B cell (primary cell): ENCODE results near the gene MUC4. TPM values are rescaled to one million over a fixed set of nuclear protein-coding genes. Genes with fewer than 3 reads are reported as not detected.

Experiments used
- ATAC-seq: fragments of 200-7000 bp; cut with Tn5 transposase; one replicate; pipeline ENCODE4 v1.10.0; 2021; ENCODE audit warnings: low read depth, mild to moderate bottlenecking, moderate number of reproducible peaks, moderate library complexity
- CTCF ChIA-PET: fragments of 350-600 bp; sonication (Branson Sonifier 250); formaldehyde crosslinking; loops from one replicate; lab custom pipeline; 2021; ENCODE audit warnings: antibody characterized with exemption, inconsistent platforms; lab: Charles Lee
- POLR2A ChIA-PET: fragments of 350-600 bp; sonication (Branson Sonifier 250); formaldehyde crosslinking; loops from one replicate; lab custom pipeline; 2021; ENCODE audit warnings: antibody characterized with exemption; lab: Charles Lee
- DNase-seq: peaks from one replicate; pipeline ENCODE4 v3.0.0; 2013
- H2AFZ ChIP-seq: 2 replicates; pipeline ENCODE4 v1.6.1; 2012; ENCODE audit warnings: mild to moderate bottlenecking, low read depth, low read length; ENCODE audit not compliant: insufficient read depth, poor library complexity, severe bottlenecking
- H3K27ac ChIP-seq, 2 donors: 1 replicate in 1 of 2; 2 replicates in 1 of 2; pipeline ENCODE4 v1.5.1; 2012 to 2013; ENCODE audit warnings: low read length in 2 of 2, mild to moderate bottlenecking in 2 of 2, moderate library complexity in 1 of 2
- H3K27me3 ChIP-seq, 4 experiments: fragments of 200-600 bp in 1 of 4; sonication (generic) in 1 of 4; replicated peaks in 1 of 4; 1 replicate in 2 of 4; 2 replicates in 2 of 4; pipeline versions ENCODE4 v1.6.1 to v1.7.0; 2013 to 2016; ENCODE audit warnings: low read length in 3 of 4, mild to moderate bottlenecking in 2 of 4, mixed read lengths in 1 of 4, moderate library complexity in 1 of 4; ENCODE audit not compliant: insufficient read depth in 4 of 4, control insufficient read depth in 3 of 4; ENCODE audit errors: control extremely low read depth in 1 of 4
- H3K36me3 ChIP-seq, 2 experiments: replicated peaks in 1 of 2; 1 replicate in 1 of 2; 2 replicates in 1 of 2; pipeline versions ENCODE4 v1.6.1 to v1.7.1; 2013; ENCODE audit warnings: low read length in 1 of 2; ENCODE audit not compliant: insufficient read depth in 2 of 2, control insufficient read depth in 1 of 2; ENCODE audit errors: control extremely low read depth in 1 of 2, extremely low read depth in 1 of 2
- H3K4me1 ChIP-seq, 2 donors: fragments of 200-600 bp in 1 of 2; sonication (generic) in 1 of 2; 1 replicate in 1 of 2; 2 replicates in 1 of 2; pipeline versions ENCODE4 v1.5.1 to v1.6.1; 2013 to 2017; ENCODE audit warnings: low read length in 2 of 2; ENCODE audit not compliant: control insufficient read depth in 2 of 2, insufficient read depth in 2 of 2
- H3K4me2 ChIP-seq: replicated peaks from 2 replicates; pipeline ENCODE3; 2012; ENCODE audit warnings: mild to moderate bottlenecking, low read depth, low read length; ENCODE audit not compliant: poor library complexity, severe bottlenecking
- H3K4me3 ChIP-seq, 5 experiments: fragments of 200-600 bp in 1 of 5; sonication (generic) in 1 of 5; 1 replicate in 3 of 5; 2 replicates in 2 of 5; pipeline versions ENCODE4 v1.5.1 to v1.7.0; 2011 to 2016; ENCODE audit warnings: low read length in 4 of 5, mild to moderate bottlenecking in 4 of 5, low read depth in 2 of 5, control low read depth in 1 of 5, moderate library complexity in 1 of 5; ENCODE audit not compliant: insufficient read depth in 1 of 5; ENCODE audit errors: control extremely low read depth in 1 of 5, extremely low read depth in 1 of 5
- H3K79me2 ChIP-seq: fragments of 200-600 bp; sonication (generic); one replicate; pipeline ENCODE4 v1.6.0; 2016; ENCODE audit warnings: low read length; ENCODE audit not compliant: control insufficient read depth, insufficient read depth
- H3K9ac ChIP-seq: fragments of 200-600 bp; sonication (generic); 2 replicates; pipeline ENCODE4 v1.6.1; 2017; ENCODE audit warnings: mild to moderate bottlenecking, low read length, moderate library complexity
- H3K9me3 ChIP-seq, 3 donors: one replicate each; pipeline versions ENCODE4 v1.6.1 to v1.7.1; 2013; ENCODE audit warnings: low read length in 2 of 3; ENCODE audit not compliant: control insufficient read depth in 2 of 3, insufficient read depth in 1 of 3; ENCODE audit errors: control extremely low read depth in 1 of 3
- H4K20me1 ChIP-seq: 2 replicates; pipeline ENCODE4 v1.6.0; 2012; ENCODE audit warnings: mild to moderate bottlenecking, low read length; ENCODE audit not compliant: insufficient read depth, control insufficient read depth, poor library complexity, severe bottlenecking
- H3K27ac Mint-ChIP-seq: one replicate; pipeline ENCODE4 v1.8.0; 2021; ENCODE audit warnings: mixed read lengths
- H3K27me3 Mint-ChIP-seq: one replicate; pipeline ENCODE4 v1.8.0; 2021; ENCODE audit warnings: mixed read lengths
- H3K4me1 Mint-ChIP-seq: one replicate; pipeline ENCODE4 v1.8.0; 2021; ENCODE audit warnings: mixed read lengths
- H3K4me3 Mint-ChIP-seq: one replicate; pipeline ENCODE4 v1.8.0; 2021; ENCODE audit warnings: mixed read lengths
- H3K9me3 Mint-ChIP-seq: one replicate; pipeline ENCODE4 v1.8.0; 2022; ENCODE audit warnings: mixed read lengths; ENCODE audit not compliant: insufficient read depth
- CTCF ChIP-seq: fragments of 200-600 bp; IDR thresholded peaks from one replicate; pipeline ENCODE4 v1.8.0; 2022; ENCODE audit warnings: antibody characterized with exemption, mild to moderate bottlenecking
- EZH2 ChIP-seq: IDR thresholded peaks from 2 replicates; pipeline ENCODE4 v1.6.1; 2012; ENCODE audit warnings: borderline replicate concordance, low read depth, mild to moderate bottlenecking, moderate library complexity, low read length; ENCODE audit not compliant: insufficient read depth, poor library complexity, severe bottlenecking
- WGBS: methylation state at CpG from one replicate; pipeline ENCODE4 v1.1.5; 2013; ENCODE audit warnings: missing lambda C conversion rate; ENCODE audit not compliant: insufficient coverage; 5-methylcytosine and 5-hydroxymethylcytosine counted together
- intact Hi-C: fragments of 100-400 bp; cut with micrococcal nuclease; formaldehyde crosslinking; loops from one replicate; pipeline ENCODE4 v1.10.0; 2022
- polyA plus RNA-seq: library from polyadenylated mRNA; depleted of rRNA; stranded (reverse); fragments of >200 nt; gene quantifications from 2 replicates; pipeline ENCODE4 v1.2.3, GENCODE V29; 2012
- total RNA-seq, 2 donors: library from RNA; stranded (reverse); fragments of 120-200 nt in 1 of 2; gene quantifications; 1 replicate in 1 of 2; 2 replicates in 1 of 2; pipeline versions ENCODE4 v1.2.3 to v1.2.4, GENCODE V29; 2013 to 2022

MUC4 gene
- total and polyA plus RNA-seq, 2 donors (not counting 1 experiment from before 2014, with no cell fraction given): 0.22 to 1.2 TPM

GRCh38 chr3:195859061-195859845 lies 47.5 kb upstream of the MUC4 start:
- no peak overlapping the region for H3K27ac Mint-ChIP-seq
- peaks cover 8% of the 10 kb centered on the region for H3K4me1 Mint-ChIP-seq
- Histone ChIP-seq H3K4me1 (peaks cover 0 to 7% of the 10 kb centered on the region in 2 donors), H3K79me2 (no peaks in the 10 kb centered on the region), H3K4me2 (peak overlapping the region; percentile 65), H2AFZ (peak overlapping the region; percentile 58), H3K36me3 (peaks cover 0 to 13% of the 10 kb centered on the region in 2 experiments), H4K20me1 (peaks cover 4% of the 10 kb centered on the region), H3K4me3 (peak overlapping the region in 1 of 5 experiments; percentile 40), H3K9ac (peak overlapping the region; percentile 6), H3K27ac (no peak overlapping the region), H3K9me3 (no peaks in the 10 kb centered on the region), H3K27me3 (peaks cover 0 to 3% (median 0%) of the 10 kb centered on the region in 4 experiments)
- DNase-seq: peak; percentile 84
- peak; percentile 68 for ATAC-seq
- intact Hi-C loops: loop anchor here (1.0 to 10.0 kb wide), 4 partner anchors 35 to 234 kb away; no protein-coding TSS in a partner anchor
- ChIA-PET POLR2A (interaction anchor here (1.0 to 1.8 kb wide), 3 partner anchors 35 to 56 kb away, joined by 4 read pairs; no protein-coding TSS in a partner anchor), CTCF (interaction anchor here (0.6 to 9.5 kb wide), 14 partner anchors 9 to 80 kb away, joined by 3 to 233 read pairs (median 4); no protein-coding TSS in a partner anchor)
- peaks cover 4% of the 10 kb centered on the region for H3K27me3 Mint-ChIP-seq
- H3K9me3 Mint-ChIP-seq: no peaks in the 10 kb centered on the region
- peak overlapping the region; percentile 38 for H3K4me3 Mint-ChIP-seq
- TF ChIP-seq EZH2 (no peak), CTCF (peak; percentile 96)
- 18% methylated on average over 21 of the region's 21 CpGs for WGBS
